GM12801 (cell line): ENCODE results near the gene ARFRP1.

ENCODE experiments used
- CTCF ChIP-seq: IDR thresholded peaks from one replicate; pipeline ENCODE4 v1.5.1; 2011; ENCODE audit warnings: control low read depth; ENCODE audit not compliant: insufficient read length; ENCODE audit errors: extremely low read depth

ARFRP1 gene

DNA sequence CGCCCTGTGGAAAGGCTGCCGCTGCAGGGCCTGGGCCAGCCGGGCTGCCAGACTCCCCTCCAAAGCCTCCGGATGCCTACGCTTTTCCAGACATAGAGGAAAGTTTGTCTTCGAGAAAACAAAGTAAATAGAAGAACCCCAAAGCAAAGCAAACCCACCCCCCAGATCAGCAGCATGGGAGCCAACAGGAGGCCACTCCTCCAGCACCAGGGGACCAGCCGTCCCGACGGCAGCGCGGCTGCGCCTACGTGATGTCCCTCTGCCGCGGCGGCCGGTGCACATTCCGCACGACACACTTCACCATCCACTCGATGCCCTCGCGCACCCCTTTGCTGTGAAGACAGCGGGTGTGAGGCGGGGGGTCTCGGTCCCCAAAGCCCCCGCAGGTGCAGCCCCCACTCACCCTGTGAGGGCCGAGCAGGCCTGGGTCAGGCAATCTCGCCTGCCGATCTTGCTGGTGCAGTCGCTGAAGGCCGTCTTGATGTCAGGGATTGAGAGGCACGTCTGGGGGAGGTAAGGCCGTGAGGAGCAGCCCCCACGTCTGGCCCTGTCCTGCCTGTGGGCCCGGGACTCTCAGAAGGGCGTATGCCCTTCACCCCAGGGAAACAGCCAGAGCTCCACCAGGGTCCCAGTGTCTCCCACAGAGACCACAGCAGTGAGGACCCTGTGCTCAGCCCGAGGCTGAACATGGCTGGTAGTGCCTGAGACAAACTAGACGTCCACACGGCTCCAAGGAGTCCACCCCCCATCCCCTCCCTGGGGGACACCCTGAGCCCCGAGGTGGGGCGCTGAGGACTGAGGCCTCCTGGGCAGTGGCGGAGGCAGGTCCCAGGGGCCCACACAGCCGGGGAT, 7.4 kb downstream of the ARFRP1 start:
- no peak for TF ChIP-seq CTCF

DNA sequence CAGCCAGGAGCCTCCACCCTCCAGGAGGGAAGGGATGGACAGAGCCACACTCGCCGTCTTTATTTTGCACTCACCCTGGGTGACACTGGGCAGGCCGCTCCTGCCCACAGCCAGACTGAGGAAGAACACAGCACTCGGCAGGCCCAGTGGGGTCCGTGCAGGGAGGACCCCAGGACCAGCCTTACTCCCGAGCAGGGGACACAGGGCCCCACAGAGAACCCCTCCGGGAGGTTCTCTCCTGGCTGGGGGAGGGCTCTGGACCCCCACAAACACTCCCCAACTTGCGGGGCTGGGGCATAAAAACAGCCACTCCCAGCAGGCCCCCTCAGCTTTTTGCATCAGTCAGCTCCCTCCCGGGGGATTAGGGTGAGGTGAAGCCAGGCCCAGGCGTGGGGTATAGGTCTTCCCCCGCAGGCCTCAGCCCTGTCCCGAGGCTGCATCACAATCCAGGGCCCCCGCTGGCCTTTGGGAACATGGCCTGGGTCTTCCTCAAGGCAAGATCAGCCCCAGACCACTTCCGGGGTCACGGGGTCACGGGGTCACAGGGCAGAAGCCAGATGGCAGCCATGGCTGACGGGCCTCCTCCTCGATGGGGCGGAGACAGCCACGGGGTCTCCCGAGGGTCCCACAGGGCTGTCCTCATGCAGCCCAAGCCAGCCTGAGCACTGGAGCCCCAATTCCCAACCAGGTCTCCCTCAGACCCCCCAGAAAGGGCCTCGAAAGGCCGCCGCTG, 8.1 kb downstream of the ARFRP1 start:
- no peak for TF ChIP-seq CTCF

DNA sequence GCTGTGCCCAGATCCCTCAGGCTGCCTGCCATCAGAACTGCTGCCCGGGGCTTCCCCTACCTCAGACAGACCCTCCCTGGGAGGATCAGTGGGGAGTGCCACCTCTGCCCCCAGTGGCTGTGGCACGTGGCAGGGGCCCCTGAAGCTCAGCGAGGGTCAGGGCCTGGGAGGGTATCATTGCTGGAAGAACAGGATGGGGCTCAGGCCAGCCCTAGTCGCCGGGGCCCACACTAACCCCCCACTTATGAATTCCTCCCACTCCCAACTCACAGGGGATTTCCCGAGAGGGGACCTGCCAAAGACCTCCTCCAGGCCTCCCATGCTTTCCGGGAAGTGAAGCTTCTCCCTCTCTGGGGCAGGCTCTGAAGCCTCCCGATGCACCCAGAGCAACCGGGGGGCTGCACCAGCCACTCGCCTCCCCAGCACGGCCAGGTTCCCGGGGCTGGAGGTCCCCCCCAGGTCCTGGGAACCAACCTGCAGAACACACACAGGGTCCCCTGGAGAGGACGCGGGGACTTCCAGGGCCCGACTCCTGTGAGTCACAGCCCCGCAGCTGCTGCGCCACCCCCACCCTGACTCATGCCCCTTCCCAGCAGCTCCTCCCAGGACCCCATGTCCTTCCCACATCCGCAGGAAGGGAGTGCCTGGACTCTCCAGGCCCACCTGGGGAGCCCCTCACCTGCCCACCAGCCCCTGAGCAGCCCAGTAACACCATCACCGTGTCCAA, 8.9 kb downstream of the ARFRP1 start:
- TF ChIP-seq CTCF, result no peak

DNA sequence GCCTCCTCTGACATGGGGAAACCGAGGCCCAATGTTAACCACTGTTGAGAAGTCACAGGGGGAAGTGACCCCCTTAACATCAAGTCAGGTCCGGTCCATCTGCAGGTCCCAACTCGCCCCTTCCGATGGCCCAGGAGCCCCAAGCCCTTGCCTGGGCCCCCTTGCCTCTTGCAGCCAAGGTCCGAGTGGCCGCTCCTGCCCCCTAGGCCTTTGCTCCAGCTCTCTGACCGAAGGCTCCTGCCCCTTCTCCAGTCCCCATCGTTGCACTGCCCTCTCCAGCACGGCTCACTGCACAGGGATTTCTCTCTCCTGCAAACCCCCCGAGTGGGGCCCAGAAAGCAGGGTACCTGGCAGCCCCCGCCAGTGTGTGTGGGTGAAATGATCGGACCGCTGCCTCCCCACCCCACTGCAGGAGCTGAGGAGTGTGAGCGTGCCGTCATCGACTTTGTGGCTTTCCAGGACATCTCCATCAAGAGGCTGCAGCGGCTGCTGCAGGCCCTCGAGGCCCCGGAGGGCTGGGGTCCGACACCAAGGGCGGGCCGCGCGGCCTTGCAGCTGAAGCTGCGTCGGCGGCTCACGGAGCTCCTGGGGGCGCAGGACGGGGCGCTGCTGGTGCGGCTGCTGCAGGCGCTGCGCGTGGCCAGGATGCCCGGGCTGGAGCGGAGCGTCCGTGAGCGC, 9.8 kb downstream of the ARFRP1 start:
- no peak for TF ChIP-seq CTCF

GRCh38 chr20:63697357-63697867, 10.4 kb downstream of the ARFRP1 start:
- TF ChIP-seq CTCF, result no peak

DNA sequence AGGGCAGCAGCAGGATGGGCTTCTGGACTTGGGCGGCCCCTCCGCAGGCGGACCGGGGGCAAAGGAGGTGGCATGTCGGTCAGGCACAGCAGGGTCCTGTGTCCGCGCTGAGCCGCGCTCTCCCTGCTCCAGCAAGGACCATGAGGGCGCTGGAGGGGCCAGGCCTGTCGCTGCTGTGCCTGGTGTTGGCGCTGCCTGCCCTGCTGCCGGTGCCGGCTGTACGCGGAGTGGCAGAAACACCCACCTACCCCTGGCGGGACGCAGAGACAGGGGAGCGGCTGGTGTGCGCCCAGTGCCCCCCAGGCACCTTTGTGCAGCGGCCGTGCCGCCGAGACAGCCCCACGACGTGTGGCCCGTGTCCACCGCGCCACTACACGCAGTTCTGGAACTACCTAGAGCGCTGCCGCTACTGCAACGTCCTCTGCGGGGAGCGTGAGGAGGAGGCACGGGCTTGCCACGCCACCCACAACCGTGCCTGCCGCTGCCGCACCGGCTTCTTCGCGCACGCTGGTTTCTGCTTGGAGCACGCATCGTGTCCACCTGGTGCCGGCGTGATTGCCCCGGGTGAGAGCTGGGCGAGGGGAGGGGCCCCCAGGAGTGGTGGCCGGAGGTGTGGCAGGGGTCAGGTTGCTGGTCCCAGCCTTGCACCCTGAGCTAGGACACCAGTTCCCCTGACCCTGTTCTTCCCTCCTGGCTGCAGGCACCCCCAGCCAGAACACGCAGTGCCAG, 11.0 kb downstream of the ARFRP1 start, which contains the start of gene TNFRSF6B:
Gene TNFRSF6B, plus strand, starts transcription at position 25 of the 729 bp plus-strand sequence. Its CDS starts 116 bp downstream, at position 141.
- TF ChIP-seq CTCF, result no peak
